Stimulated activated CD4-positive, alpha-beta T cell treated with anti-CD3 and anti-CD28 coated beads, Interleukin-12 subunit alpha, Interleukin-12 subunit beta, amount 100 ng/mL, for 24 hours (primary cell): Measurements from ENCODE around the gene MRPL50.
"Not testable (repeated sequence)": the region's sequence is repeated elsewhere in the genome, so short reads cannot be mapped to it uniquely, and the experiment has no call there.

Experiments
- DNase-seq, 2 experiments: peaks; one replicate each; pipeline ENCODE4 v3.0.0-alpha.2; 2020; ENCODE audit warnings: low read depth in 2 of 2

MRPL50 gene

GRCh38 chr9:101417977-101418376, 19.6 kb upstream of the MRPL50 start:
- no peak for DNase-seq

GRCh38 chr9:101417389-101417788, 19.0 kb upstream of the MRPL50 start:
- DNase-seq, result no peak

GRCh38 chr9:101415578-101415977, 17.2 kb upstream of the MRPL50 start:
- DNase-seq, result no peak

- no peak for DNase-seq
Measured at GRCh38 chr9:101414839-101415238, 16.4 kb upstream of the MRPL50 start.

GRCh38 chr9:101409079-101409477, 10.7 kb upstream of the MRPL50 start:
- DNase-seq, result no peak

- no peak for DNase-seq
Measured at GRCh38 chr9:101408374-101409078, 10.1 kb upstream of the MRPL50 start.

- no peak for DNase-seq
Measured at GRCh38 chr9:101403516-101404285, 5.3 kb upstream of the MRPL50 start.

GRCh38 chr9:101400120-101400519, 1.7 kb upstream of the MRPL50 start:
- no peak for DNase-seq

GRCh38 chr9:101399643-101399970, 1.2 kb upstream of the MRPL50 start:
- no peak for DNase-seq

GRCh38 chr9:101398930-101399642, 668 bp upstream of the MRPL50 start:
- no peak for DNase-seq

- DNase-seq, result no peak
Measured at GRCh38 chr9:101397746-101398067, 711 bp downstream of the MRPL50 start.

GRCh38 chr9:101394687-101395086, 3.7 kb downstream of the MRPL50 start:
- DNase-seq, result no peak

GRCh38 chr9:101393135-101393534, 5.3 kb downstream of the MRPL50 start:
- no peak for DNase-seq

GRCh38 chr9:101388507-101388993, 9.9 kb downstream of the MRPL50 start:
- DNase-seq, result no peak

- DNase-seq, result no peak
Measured at GRCh38 chr9:101387871-101388506, 10.4 kb downstream of the MRPL50 start.

GRCh38 chr9:101384873-101385536, 13.4 kb downstream of the MRPL50 start, which contains the start of gene BAAT:
BAAT (minus strand) TSS chr9:101385006; CDS start chr9:101371404, 13,602 bp downstream.
- DNase-seq, result not testable (repeated sequence)

- DNase-seq, result no peak
Measured at GRCh38 chr9:101383361-101383760, 15.1 kb downstream of the MRPL50 start.

GRCh38 chr9:101381833-101382342, 16.5 kb downstream of the MRPL50 start:
- DNase-seq, result no peak

GRCh38 chr9:101381118-101381517, 17.3 kb downstream of the MRPL50 start:
- DNase-seq, result no peak

GRCh38 chr9:101380295-101380694, 18.1 kb downstream of the MRPL50 start:
- no peak for DNase-seq

GRCh38 chr9:101376111-101376848, 22.1 kb downstream of the MRPL50 start:
- no peak for DNase-seq
